KBM-7 (cell line): ENCODE results near the gene RHBG.

Experiments
- DNase-seq: peaks from one replicate; pipeline ENCODE4 v3.0.0-alpha.2; 2015
- in situ Hi-C: fragments of 300-500 bp; cut with MboI; formaldehyde crosslinking; loops from 2 replicates; pipeline ENCODE4 v1.14.3; 2020; ENCODE audit warnings: low sequenced_read_pairs, low pct_unique_long_range_greater_than_20kb, mixed read lengths

The RHBG gene

GRCh38 chr1:156420205-156421061, 51.4 kb downstream of the RHBG start:
- DNase-seq: no peak
- in situ Hi-C loops: no loop called here

GRCh38 chr1:156421062-156421938, 52.3 kb downstream of the RHBG start:
- in situ Hi-C loops: no loop called here
- peak; percentile 76 for DNase-seq

GRCh38 chr1:156421939-156422601, 53.1 kb downstream of the RHBG start:
- no peak for DNase-seq
- in situ Hi-C loops: no loop called here

- no peak for DNase-seq
- in situ Hi-C loops: no loop called here
These were observed 53.6 kb downstream of the RHBG start for GRCh38 chr1:156422602-156423091.

GRCh38 chr1:156423422-156424352, 54.7 kb downstream of the RHBG start:
- in situ Hi-C loops: no loop called here
- DNase-seq: no peak

GRCh38 chr1:156424806-156425432, 55.9 kb downstream of the RHBG start:
- in situ Hi-C loops: no loop called here
- no peak for DNase-seq

- no peak for DNase-seq
- in situ Hi-C loops: no loop called here
These were observed 56.9 kb downstream of the RHBG start for GRCh38 chr1:156425943-156426342.

GRCh38 chr1:156427957-156428356, 58.9 kb downstream of the RHBG start:
- in situ Hi-C loops: no loop called here
- DNase-seq: no peak

- in situ Hi-C loops: no loop called here
- no peak for DNase-seq
These were observed 59.8 kb downstream of the RHBG start for GRCh38 chr1:156428746-156429288.

GRCh38 chr1:156429313-156430060, 60.5 kb downstream of the RHBG start:
- DNase-seq: no peak
- in situ Hi-C loops: no loop called here

GRCh38 chr1:156430303-156430702, 61.3 kb downstream of the RHBG start:
- in situ Hi-C loops: no loop called here

GRCh38 chr1:156430866-156431265, 61.9 kb downstream of the RHBG start:
- DNase-seq: no peak
- in situ Hi-C loops: no loop called here

More at GRCh38 chr1:156430303-156430702, 61.3 kb downstream of the RHBG start:
- no peak for DNase-seq

GRCh38 chr1:156431366-156431765, 62.4 kb downstream of the RHBG start:
- in situ Hi-C loops: no loop called here
- no peak for DNase-seq

- in situ Hi-C loops: no loop called here
These were observed 63.0 kb downstream of the RHBG start for GRCh38 chr1:156431769-156432668.

GRCh38 chr1:156432669-156433018, 63.6 kb downstream of the RHBG start:
- no peak for DNase-seq
- in situ Hi-C loops: no loop called here

More at GRCh38 chr1:156431769-156432668, 63.0 kb downstream of the RHBG start:
- DNase-seq: no peak

GRCh38 chr1:156433032-156433431, 64.0 kb downstream of the RHBG start:
- no peak for DNase-seq
- in situ Hi-C loops: no loop called here
